Neuronal stem cell (in vitro differentiated cells): ENCODE results near the gene PAPOLA.

ENCODE experiments used
- DNase-seq: peaks from one replicate; pipeline ENCODE4 v3.0.0-alpha.2; 2013; ENCODE audit warnings: low spot score
- H2AFZ ChIP-seq: one replicate; pipeline ENCODE4 v1.6.1; 2013; ENCODE audit warnings: mild to moderate bottlenecking, low read length, inconsistent platforms
- H2AK5ac ChIP-seq: 2 replicates; pipeline ENCODE4 v1.6.1; 2013; ENCODE audit warnings: low read depth, mild to moderate bottlenecking, inconsistent platforms, low read length, moderate library complexity, mixed read lengths
- H2BK120ac ChIP-seq: 2 replicates; pipeline ENCODE4 v1.6.1; 2013; ENCODE audit warnings: low read depth, mild to moderate bottlenecking, inconsistent platforms, low read length, moderate library complexity, mixed read lengths
- H2BK12ac ChIP-seq: one replicate; pipeline ENCODE4 v1.6.1; 2013; ENCODE audit warnings: low read length, inconsistent platforms
- H2BK15ac ChIP-seq: 2 replicates; pipeline ENCODE4 v1.6.1; 2013; ENCODE audit warnings: mild to moderate bottlenecking, low read length, inconsistent platforms, mixed read lengths
- H2BK5ac ChIP-seq: one replicate; pipeline ENCODE4 v1.6.1; 2013; ENCODE audit warnings: inconsistent platforms, mild to moderate bottlenecking, low read length, moderate library complexity
- H3K14ac ChIP-seq: one replicate; pipeline ENCODE4 v1.6.1; 2013; ENCODE audit warnings: low read length, inconsistent platforms
- H3K18ac ChIP-seq: 2 replicates; pipeline ENCODE4 v1.6.1; 2013; ENCODE audit warnings: low read length, inconsistent platforms
- H3K23ac ChIP-seq: 2 replicates; pipeline ENCODE4 v1.6.1; 2013; ENCODE audit warnings: low read depth, mild to moderate bottlenecking, mixed read lengths, low read length, inconsistent platforms; ENCODE audit not compliant: poor library complexity
- H3K27ac ChIP-seq: replicated peaks from 3 replicates; pipeline ENCODE4 v1.5.1; 2013; ENCODE audit warnings: low read length, inconsistent platforms
- H3K27me3 ChIP-seq, 3 experiments: 2 replicates each; pipeline ENCODE4 v1.6.1; 2013; ENCODE audit warnings: low read length in 3 of 3, mild to moderate bottlenecking in 2 of 3, inconsistent platforms in 1 of 3, low read depth in 1 of 3, mixed read lengths in 1 of 3, moderate library complexity in 1 of 3; ENCODE audit not compliant: control insufficient read depth in 3 of 3, insufficient read depth in 3 of 3
- H3K36me3 ChIP-seq, 2 donors: replicated peaks in 1 of 2; 2 replicates each; pipeline ENCODE4 v1.6.1; 2013; ENCODE audit warnings: low read length in 2 of 2; ENCODE audit not compliant: control insufficient read depth in 2 of 2, insufficient read depth in 2 of 2
- H3K4ac ChIP-seq: 2 replicates; pipeline ENCODE4 v1.6.1; 2013; ENCODE audit warnings: inconsistent platforms, mild to moderate bottlenecking, low read length, moderate library complexity
- H3K4me1 ChIP-seq, 2 donors: 1 replicate in 1 of 2; 2 replicates in 1 of 2; pipeline ENCODE4 v1.6.1; 2013; ENCODE audit warnings: low read length in 2 of 2, low read depth in 1 of 2; ENCODE audit not compliant: control insufficient read depth in 2 of 2, insufficient read depth in 1 of 2
- H3K4me2 ChIP-seq: one replicate; pipeline ENCODE4 v1.6.1; 2013; ENCODE audit warnings: mild to moderate bottlenecking, low read length, inconsistent platforms; ENCODE audit not compliant: insufficient read depth, poor library complexity, severe bottlenecking
- H3K4me3 ChIP-seq, 2 donors: 2 replicates each; pipeline ENCODE4 v1.5.1; 2013; ENCODE audit warnings: low read length in 2 of 2, mild to moderate bottlenecking in 2 of 2, inconsistent platforms in 1 of 2, moderate library complexity in 1 of 2
- H3K79me1 ChIP-seq: one replicate; pipeline ENCODE4 v1.6.1; 2013; ENCODE audit warnings: low read depth, mild to moderate bottlenecking, inconsistent platforms, low read length, moderate library complexity
- H3K9ac ChIP-seq: one replicate; pipeline ENCODE4 v1.6.1; 2013; ENCODE audit warnings: mild to moderate bottlenecking, low read depth, low read length, inconsistent platforms; ENCODE audit not compliant: poor library complexity
- H3K9me3 ChIP-seq, 2 donors: replicated peaks in 1 of 2; 2 replicates each; pipeline versions ENCODE3 to v1.6.1; 2013; ENCODE audit warnings: low read length in 2 of 2, mild to moderate bottlenecking in 2 of 2, inconsistent platforms in 1 of 2, low read depth in 1 of 2, mixed read lengths in 1 of 2, moderate library complexity in 1 of 2; ENCODE audit not compliant: control insufficient read depth in 2 of 2, insufficient read depth in 1 of 2
- H4K8ac ChIP-seq: one replicate; pipeline ENCODE4 v1.6.1; 2013; ENCODE audit warnings: low read depth, mild to moderate bottlenecking, inconsistent platforms, low read length, moderate library complexity
- H4K91ac ChIP-seq: one replicate; pipeline ENCODE4 v1.6.1; 2013; ENCODE audit warnings: low read length, low read depth, mild to moderate bottlenecking, inconsistent platforms; ENCODE audit not compliant: poor library complexity
- WGBS, 2 donors: extraction: QIAGEN DNeasy Blood & Tissue Kit; methylation state at CpG; one replicate each; pipeline ENCODE4 v1.1.7; 2013; ENCODE audit warnings: missing lambda C conversion rate in 2 of 2, mixed read lengths in 1 of 2; ENCODE audit not compliant: insufficient read length in 2 of 2, insufficient replicate concordance in 1 of 2; ENCODE audit errors: extremely low coverage in 2 of 2; 5-methylcytosine and 5-hydroxymethylcytosine counted together

Gene PAPOLA

DNA sequence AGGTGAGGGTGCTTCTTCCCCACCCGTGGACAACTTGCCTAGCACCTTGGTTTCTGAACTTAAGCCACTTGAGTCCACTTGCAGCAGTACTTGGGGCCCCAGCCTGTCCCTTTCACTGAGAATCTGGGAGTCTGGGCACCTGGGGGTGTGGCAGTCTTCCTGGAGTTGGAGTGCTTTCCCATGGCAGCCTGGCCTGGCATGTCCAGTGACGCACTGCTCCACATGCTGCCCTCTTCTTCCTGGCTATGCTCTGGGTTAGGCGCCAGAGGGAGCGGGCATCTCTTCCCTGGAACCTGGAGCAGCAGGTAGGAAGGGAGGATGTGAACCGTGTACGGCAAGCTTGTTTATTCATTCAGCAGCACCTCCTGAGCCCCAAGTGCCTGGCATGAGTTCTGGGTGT, 76.4 kb downstream of the PAPOLA start:
- no peak overlapping the region for H3K27ac ChIP-seq
- H2BK120ac ChIP-seq = no peak overlapping the region
- H4K91ac ChIP-seq = no peak overlapping the region
- H3K36me3 ChIP-seq = no peaks in the 10 kb centered on the region
- H2BK12ac ChIP-seq = no peak overlapping the region
- H2AK5ac ChIP-seq = no peak overlapping the region
- H3K4ac ChIP-seq = no peak overlapping the region
- peaks cover 2% of the 10 kb centered on the region in 2 donors for H3K4me1 ChIP-seq
- H2BK5ac ChIP-seq = no peak overlapping the region
- H4K8ac ChIP-seq = no peak overlapping the region
- no peak overlapping the region for H2BK15ac ChIP-seq
- no peak overlapping the region for H3K9ac ChIP-seq
- no peak overlapping the region for H3K4me3 ChIP-seq
- no peaks in the 10 kb centered on the region for H3K9me3 ChIP-seq
- H2AFZ ChIP-seq = no peak overlapping the region
- WGBS, 2 donors = no CpG with 5 or more reads among the region's 6 CpGs
- no peaks in the 10 kb centered on the region for H3K79me1 ChIP-seq
- no peaks in the 10 kb centered on the region for H3K27me3 ChIP-seq
- H3K23ac ChIP-seq = no peak overlapping the region
- no peak for DNase-seq
- no peak overlapping the region for H3K18ac ChIP-seq
- no peak overlapping the region for H3K14ac ChIP-seq
- H3K4me2 ChIP-seq = no peak overlapping the region

DNA sequence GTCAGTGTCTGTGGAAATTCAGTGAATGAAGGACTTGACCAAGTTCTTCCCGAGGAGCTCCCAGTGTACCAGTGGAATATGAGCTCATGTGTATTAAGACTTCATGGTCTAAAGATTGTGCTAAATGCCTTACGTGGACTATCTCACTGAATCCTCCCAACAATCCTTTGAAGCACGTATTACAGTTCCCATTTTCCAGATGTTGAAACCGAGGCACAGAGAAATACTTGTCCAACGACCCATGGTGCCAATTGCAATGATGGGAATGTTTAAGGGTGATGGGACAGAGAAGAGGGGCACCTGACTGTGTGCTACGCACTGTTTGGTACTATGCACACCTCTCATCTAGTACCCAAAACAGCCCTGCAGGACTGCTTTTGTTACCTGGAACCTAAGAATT, 77.2 kb downstream of the PAPOLA start:
- no peak overlapping the region for H3K4me3 ChIP-seq
- no CpG with 5 or more reads among the region's 6 CpGs for WGBS, 2 donors
- no peak overlapping the region for H3K14ac ChIP-seq

DNA sequence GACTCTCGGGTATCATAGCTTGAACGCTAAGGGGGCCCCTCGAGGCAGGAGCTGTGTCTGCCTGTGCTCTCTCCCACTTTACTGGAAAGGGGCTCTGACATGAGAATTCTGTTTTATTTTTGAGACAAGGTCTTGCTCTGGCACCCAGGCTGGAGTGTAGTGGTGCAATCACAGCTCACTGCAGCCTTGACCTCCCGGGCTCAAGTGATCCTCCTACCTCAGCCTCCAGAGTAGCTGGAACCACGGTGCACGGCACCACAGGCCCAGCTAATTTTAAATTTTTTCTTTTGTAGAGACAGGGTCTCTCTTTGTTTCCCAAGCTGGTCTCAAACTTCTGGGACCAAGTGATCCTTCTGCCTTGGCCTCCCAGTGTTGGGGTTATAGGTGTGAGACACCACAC, 77.7 kb downstream of the PAPOLA start:
- no peak overlapping the region for H3K4ac ChIP-seq
- WGBS, 2 donors = no CpG with 5 or more reads among the region's 6 CpGs
- no peak overlapping the region for H2AK5ac ChIP-seq
- H2BK5ac ChIP-seq = no peak overlapping the region
- H4K8ac ChIP-seq = no peak overlapping the region
- no peaks in the 10 kb centered on the region for H3K27me3 ChIP-seq
- no peak overlapping the region for H2BK15ac ChIP-seq
- no peak overlapping the region for H2AFZ ChIP-seq
- H3K79me1 ChIP-seq = no peaks in the 10 kb centered on the region
- no peak overlapping the region for H2BK120ac ChIP-seq
- no peak overlapping the region for H2BK12ac ChIP-seq
- H3K14ac ChIP-seq = no peak overlapping the region
- no peak overlapping the region for H3K23ac ChIP-seq
- no peak overlapping the region for H4K91ac ChIP-seq
- no peak for DNase-seq
- H3K36me3 ChIP-seq = no peaks in the 10 kb centered on the region
- no peak overlapping the region for H3K9ac ChIP-seq
- H3K4me1 ChIP-seq = peaks cover 2 to 7% of the 10 kb centered on the region in 2 donors
- H3K4me3 ChIP-seq = no peak overlapping the region
- no peak overlapping the region for H3K18ac ChIP-seq
- no peak overlapping the region for H3K4me2 ChIP-seq
- H3K9me3 ChIP-seq = no peaks in the 10 kb centered on the region
- H3K27ac ChIP-seq = no peak overlapping the region

More for the DNA sequence above, 77.2 kb downstream of the PAPOLA start:
- H3K27me3 ChIP-seq = no peaks in the 10 kb centered on the region
- no peak overlapping the region for H3K4ac ChIP-seq
- H3K36me3 ChIP-seq = no peaks in the 10 kb centered on the region
- H2BK5ac ChIP-seq = no peak overlapping the region
- H2AFZ ChIP-seq = no peak overlapping the region
- no peak overlapping the region for H2BK12ac ChIP-seq
- no peak overlapping the region for H3K4me2 ChIP-seq
- no peak overlapping the region for H2BK15ac ChIP-seq
- H4K91ac ChIP-seq = no peak overlapping the region
- H3K9me3 ChIP-seq = no peaks in the 10 kb centered on the region
- H3K9ac ChIP-seq = no peak overlapping the region
- H2AK5ac ChIP-seq = no peak overlapping the region
- H2BK120ac ChIP-seq = no peak overlapping the region
- peaks cover under 1 to 3% of the 10 kb centered on the region in 2 donors for H3K4me1 ChIP-seq
- H3K79me1 ChIP-seq = no peaks in the 10 kb centered on the region
- DNase-seq = no peak
- no peak overlapping the region for H3K27ac ChIP-seq
- H3K18ac ChIP-seq = no peak overlapping the region
- no peak overlapping the region for H3K23ac ChIP-seq
- H4K8ac ChIP-seq = no peak overlapping the region

DNA sequence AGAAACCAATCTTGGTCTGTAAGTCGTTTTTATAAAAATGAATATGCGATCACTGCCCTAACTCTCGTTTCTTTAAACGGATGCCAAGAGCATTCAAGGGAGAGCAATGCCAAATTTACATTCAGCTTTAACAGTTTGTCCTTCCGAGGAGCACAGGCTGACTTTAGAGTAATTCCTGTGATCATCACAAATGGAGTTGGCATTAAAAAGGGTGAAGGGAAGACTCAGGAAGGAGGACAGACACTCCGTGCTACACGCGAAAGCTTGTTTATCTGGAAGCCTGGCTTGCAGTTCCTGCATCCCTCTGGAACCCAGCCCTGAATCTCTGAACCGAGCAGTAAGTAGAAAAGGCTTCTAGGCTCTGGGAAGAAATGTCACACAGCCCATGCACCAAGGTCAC, 78.4 kb downstream of the PAPOLA start:
- Histone ChIP-seq H3K79me1 (no peaks in the 10 kb centered on the region), H3K36me3 (no peaks in the 10 kb centered on the region), H3K14ac (no peak overlapping the region), H3K4me1 (peaks cover 2 to 14% of the 10 kb centered on the region in 2 donors), H3K23ac (no peak overlapping the region), H3K9me3 (no peaks in the 10 kb centered on the region), H3K4ac (no peak overlapping the region), H2BK120ac (no peak overlapping the region), H2BK12ac (no peak overlapping the region), H3K4me3 (no peak overlapping the region), H2AK5ac (no peak overlapping the region), H3K18ac (no peak overlapping the region), H4K91ac (no peak overlapping the region), H3K27me3 (no peaks in the 10 kb centered on the region), H2BK15ac (no peak overlapping the region), H2AFZ (no peak overlapping the region), H3K9ac (no peak overlapping the region), H3K4me2 (no peak overlapping the region), H2BK5ac (no peak overlapping the region), H3K27ac (no peak overlapping the region), H4K8ac (no peak overlapping the region)
- DNase-seq = no peak
- WGBS, 2 donors = no CpG with 5 or more reads among the region's 9 CpGs
